ENCODE results near the gene CIBAR2.

DNA sequence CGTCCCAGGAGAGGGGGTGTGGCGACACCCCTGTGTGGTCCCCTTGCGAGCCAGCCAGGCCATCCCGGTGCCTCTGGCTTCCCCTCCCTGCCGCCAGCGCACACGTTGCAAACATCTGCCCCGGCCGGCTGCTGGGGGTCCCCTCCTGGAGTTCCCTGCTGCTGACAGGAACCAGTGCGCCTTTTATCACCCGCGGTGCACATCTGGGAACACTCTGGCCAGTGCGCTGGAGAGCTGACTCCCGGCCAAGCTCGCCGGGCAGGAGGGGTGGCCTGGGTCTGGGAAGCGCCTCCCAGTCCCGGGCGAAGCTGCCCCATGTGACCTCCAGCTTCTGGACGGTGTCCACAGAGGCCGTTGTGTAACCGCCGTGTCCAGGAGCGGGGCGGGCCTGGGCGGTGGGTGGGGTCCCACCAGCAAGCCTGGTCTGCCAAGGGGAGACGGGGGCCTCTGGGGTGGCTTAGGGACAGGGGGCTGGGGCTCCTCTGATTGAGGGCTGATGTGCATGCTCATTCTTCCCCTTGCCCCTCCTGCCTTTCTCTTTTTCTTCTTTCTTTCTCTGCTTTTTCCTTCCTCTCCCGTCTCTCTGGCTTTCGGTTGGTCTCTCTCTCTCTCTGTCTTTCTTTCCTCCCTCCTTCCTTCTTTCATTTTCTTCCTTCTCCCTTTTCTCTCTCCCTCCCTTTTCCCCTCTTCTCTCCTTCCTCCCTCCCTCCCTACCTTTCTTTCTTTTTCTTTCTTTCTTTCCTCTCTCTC, 25.2 kb upstream of the CIBAR2 start:
- TF ChIP-seq, protein P1, sequence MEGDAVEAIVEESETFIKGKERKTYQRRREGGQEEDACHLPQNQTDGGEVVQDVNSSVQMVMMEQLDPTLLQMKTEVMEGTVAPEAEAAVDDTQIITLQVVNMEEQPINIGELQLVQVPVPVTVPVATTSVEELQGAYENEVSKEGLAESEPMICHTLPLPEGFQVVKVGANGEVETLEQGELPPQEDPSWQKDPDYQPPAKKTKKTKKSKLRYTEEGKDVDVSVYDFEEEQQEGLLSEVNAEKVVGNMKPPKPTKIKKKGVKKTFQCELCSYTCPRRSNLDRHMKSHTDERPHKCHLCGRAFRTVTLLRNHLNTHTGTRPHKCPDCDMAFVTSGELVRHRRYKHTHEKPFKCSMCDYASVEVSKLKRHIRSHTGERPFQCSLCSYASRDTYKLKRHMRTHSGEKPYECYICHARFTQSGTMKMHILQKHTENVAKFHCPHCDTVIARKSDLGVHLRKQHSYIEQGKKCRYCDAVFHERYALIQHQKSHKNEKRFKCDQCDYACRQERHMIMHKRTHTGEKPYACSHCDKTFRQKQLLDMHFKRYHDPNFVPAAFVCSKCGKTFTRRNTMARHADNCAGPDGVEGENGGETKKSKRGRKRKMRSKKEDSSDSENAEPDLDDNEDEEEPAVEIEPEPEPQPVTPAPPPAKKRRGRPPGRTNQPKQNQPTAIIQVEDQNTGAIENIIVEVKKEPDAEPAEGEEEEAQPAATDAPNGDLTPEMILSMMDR (IDR thresholded peaks at IDR 0.05; ENCODE audit: low read depth, low read length) = no peak
- TF ChIP-seq EZH2phosphoT487 (IDR thresholded peaks at IDR 0.05; ENCODE audit: low read depth) = no peak

Measured in OCI-LY3 (cell line).